Progenitor cell of endocrine pancreas (in vitro differentiated cells): ENCODE measurements around the gene DYSF. TPM values are rescaled to one million over a fixed set of nuclear protein-coding genes. Genes with fewer than 3 reads are reported as not detected.

Source experiments
- DNase-seq: peaks from one replicate; pipeline ENCODE4 v3.0.0; 2021; ENCODE audit warnings: low spot score; ENCODE audit not compliant: unreplicated experiment
- H3K27ac Mint-ChIP-seq: 2 replicates; pipeline ENCODE4 v1.8.0; 2021; ENCODE audit warnings: mild to moderate bottlenecking, moderate library complexity, mixed read lengths
- H3K27me3 Mint-ChIP-seq: 2 replicates; pipeline ENCODE4 v1.8.0; 2021; ENCODE audit warnings: mixed read lengths
- H3K36me3 Mint-ChIP-seq: 2 replicates; pipeline ENCODE4 v1.8.0; 2022; ENCODE audit warnings: mixed read lengths; ENCODE audit not compliant: insufficient read depth
- H3K4me1 Mint-ChIP-seq: 2 replicates; pipeline ENCODE4 v1.8.0; 2021; ENCODE audit warnings: low read depth, mixed read lengths
- H3K4me3 Mint-ChIP-seq: 2 replicates; pipeline ENCODE4 v1.8.0; 2021; ENCODE audit warnings: low read depth, mild to moderate bottlenecking, moderate library complexity, mixed read lengths
- H3K9me3 Mint-ChIP-seq: 2 replicates; pipeline ENCODE4 v1.8.0; 2021; ENCODE audit warnings: low read depth, mixed read lengths
- total RNA-seq: library from RNA; stranded (reverse); gene quantifications from 2 replicates; pipeline ENCODE4 v1.2.1, GENCODE V29; 2021
- TF ChIP-seq, protein P1 (sequence below): fragments of 200-600 bp; sonication (generic); IDR thresholded peaks from one replicate; pipeline ENCODE4 v1.5.0; 2021; ENCODE audit warnings: antibody characterized with exemption, mild to moderate bottlenecking; ENCODE audit not compliant: unreplicated experiment

Gene DYSF
- total RNA-seq, 1 donor from 2014 or later, result 1.4 TPM

- Mint-ChIP-seq H3K4me3 (no peak overlapping the region), H3K27me3 (peaks cover 5% of the 10 kb centered on the region), H3K27ac (no peak overlapping the region), H3K36me3 (no peaks in the 10 kb centered on the region), H3K4me1 (no peaks in the 10 kb centered on the region), H3K9me3 (no peaks in the 10 kb centered on the region)
- TF ChIP-seq, protein P1, sequence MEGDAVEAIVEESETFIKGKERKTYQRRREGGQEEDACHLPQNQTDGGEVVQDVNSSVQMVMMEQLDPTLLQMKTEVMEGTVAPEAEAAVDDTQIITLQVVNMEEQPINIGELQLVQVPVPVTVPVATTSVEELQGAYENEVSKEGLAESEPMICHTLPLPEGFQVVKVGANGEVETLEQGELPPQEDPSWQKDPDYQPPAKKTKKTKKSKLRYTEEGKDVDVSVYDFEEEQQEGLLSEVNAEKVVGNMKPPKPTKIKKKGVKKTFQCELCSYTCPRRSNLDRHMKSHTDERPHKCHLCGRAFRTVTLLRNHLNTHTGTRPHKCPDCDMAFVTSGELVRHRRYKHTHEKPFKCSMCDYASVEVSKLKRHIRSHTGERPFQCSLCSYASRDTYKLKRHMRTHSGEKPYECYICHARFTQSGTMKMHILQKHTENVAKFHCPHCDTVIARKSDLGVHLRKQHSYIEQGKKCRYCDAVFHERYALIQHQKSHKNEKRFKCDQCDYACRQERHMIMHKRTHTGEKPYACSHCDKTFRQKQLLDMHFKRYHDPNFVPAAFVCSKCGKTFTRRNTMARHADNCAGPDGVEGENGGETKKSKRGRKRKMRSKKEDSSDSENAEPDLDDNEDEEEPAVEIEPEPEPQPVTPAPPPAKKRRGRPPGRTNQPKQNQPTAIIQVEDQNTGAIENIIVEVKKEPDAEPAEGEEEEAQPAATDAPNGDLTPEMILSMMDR, result no peak
- no peak for DNase-seq
Observed at GRCh38 chr2:71617266-71617665, 163.9 kb downstream of the DYSF start.

DNA sequence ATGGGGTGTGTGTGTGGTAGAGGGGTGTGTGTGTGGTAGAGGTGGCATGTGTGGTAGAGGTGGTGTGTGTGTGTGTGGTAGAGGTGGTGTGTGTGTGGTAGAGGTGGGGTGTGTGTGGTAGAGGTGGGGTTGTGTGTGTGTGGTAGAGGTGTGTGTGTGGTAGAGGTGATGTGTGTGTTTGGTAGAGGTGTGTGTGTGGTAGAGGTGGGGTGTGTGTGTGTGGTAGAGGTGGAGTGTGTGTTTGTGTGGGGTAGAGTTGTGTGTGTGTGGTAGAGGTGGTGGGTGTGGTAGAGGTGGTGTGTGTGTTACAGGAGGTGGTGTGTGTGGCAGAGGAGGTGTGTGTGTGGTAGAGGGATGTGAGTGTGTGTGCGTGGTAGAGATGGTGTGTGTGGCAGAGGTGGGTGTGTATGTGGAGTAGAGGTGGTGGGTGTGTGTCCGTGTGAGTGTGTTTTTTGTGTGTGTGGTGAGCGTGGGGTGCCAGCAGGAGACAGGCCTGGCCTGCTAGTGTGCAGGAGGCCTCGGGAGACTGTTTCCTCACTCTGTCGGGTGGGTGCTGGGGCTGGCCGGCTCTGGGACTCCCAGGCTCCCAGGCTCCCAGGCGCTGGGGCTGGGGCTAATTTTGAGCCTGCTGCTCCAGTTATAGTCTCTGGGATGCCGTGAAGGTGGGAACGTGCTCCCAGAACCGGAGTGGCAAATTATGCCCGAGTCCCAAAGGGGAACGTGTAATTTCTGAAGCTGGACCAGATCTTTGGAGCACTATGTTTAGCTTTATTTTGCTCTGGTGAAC is 165.2 kb downstream of the DYSF start:
- H3K27ac Mint-ChIP-seq, result no peak overlapping the region

DNA sequence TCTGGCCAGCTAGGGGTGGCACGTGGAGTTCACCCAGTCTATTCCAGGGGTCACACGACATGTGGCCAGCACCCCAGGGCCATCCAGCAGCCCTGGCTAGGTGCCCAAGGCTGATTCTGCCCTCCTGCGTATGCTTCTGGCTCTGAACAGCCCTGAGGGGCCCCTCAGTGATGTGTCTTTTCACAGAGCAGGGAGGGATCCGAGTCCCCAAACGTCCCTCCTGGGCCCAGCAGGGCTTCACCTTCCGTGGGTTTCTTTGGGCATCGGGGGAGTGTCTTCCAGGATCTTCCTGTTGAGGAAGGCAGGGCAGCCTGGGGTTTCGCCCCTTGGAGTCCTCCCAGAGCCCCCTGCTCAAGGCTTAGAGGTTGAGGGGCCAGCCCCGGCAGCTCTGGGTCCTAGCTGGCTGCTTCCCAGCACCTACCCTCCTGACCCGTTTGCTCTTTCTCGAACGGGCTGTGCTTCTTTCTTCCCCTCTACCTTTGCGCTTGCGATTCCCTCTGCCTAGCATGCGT is 165.9 kb downstream of the DYSF start:
- H3K27me3 Mint-ChIP-seq, result peaks cover 5% of the 10 kb centered on the region
- H3K27ac Mint-ChIP-seq, result no peak overlapping the region
- TF ChIP-seq, protein P1, result no peak
- H3K9me3 Mint-ChIP-seq, result no peaks in the 10 kb centered on the region
- DNase-seq, result peak; percentile 8
- no peaks in the 10 kb centered on the region for H3K4me1 Mint-ChIP-seq
- H3K4me3 Mint-ChIP-seq, result no peak overlapping the region
- H3K36me3 Mint-ChIP-seq, result no peaks in the 10 kb centered on the region

More for the DNA sequence above, 165.2 kb downstream of the DYSF start:
- H3K36me3 Mint-ChIP-seq, result no peaks in the 10 kb centered on the region
- H3K4me1 Mint-ChIP-seq, result no peaks in the 10 kb centered on the region
- peaks cover 5% of the 10 kb centered on the region for H3K27me3 Mint-ChIP-seq
- DNase-seq, result peak; percentile 8
- no peak overlapping the region for H3K4me3 Mint-ChIP-seq
- no peaks in the 10 kb centered on the region for H3K9me3 Mint-ChIP-seq
- TF ChIP-seq, protein P1, result no peak

DNA sequence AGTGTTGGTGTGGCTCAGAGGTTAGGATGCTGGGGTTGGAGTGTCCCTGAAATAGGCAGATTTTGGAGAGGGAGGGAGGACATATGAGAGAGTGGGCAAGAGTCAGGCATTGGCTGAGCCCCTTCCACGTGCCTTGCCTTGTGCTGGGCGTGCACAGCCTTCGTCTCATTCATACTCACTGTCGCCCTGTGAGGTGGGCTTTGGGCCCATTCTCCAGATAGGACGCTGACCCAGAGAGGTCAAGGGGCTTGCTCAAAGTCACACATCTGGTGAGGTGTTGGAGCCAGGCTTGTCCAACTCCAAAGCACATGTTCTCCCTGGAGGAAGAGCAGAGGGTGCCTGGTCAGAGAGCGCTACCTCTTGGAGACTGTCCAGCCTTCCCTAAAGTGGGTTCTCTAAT is 166.8 kb downstream of the DYSF start:
- TF ChIP-seq, protein P1, result no peak
- Mint-ChIP-seq H3K36me3 (no peaks in the 10 kb centered on the region), H3K4me3 (no peak overlapping the region), H3K27me3 (peaks cover 5% of the 10 kb centered on the region), H3K4me1 (peaks cover 1% of the 10 kb centered on the region), H3K27ac (no peak overlapping the region), H3K9me3 (no peaks in the 10 kb centered on the region)
- no peak for DNase-seq

DNA sequence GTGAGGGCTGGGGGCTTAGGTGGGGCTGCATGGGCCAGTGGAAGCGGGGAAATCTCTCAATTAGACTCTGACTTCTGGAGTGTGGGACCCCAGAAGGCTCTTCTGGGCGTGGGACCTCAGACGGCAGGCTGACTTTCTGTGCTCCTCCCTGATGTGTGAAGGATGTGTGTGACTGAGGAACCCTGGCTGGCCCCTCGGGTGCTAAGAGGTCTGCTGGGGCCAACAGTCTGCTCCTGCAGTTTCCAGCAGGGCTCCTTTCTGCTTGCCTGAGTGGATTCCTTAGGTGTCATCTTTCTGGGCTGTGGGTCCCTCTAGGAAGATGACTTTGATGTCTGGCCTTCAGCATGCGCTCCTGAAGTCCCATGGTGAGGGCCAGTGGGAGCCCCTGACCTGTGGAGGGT is 167.5 kb downstream of the DYSF start:
- TF ChIP-seq, protein P1, result no peak
- H3K9me3 Mint-ChIP-seq, result no peaks in the 10 kb centered on the region
- DNase-seq, result no peak
- peaks cover 5% of the 10 kb centered on the region for H3K4me1 Mint-ChIP-seq
- H3K27me3 Mint-ChIP-seq, result peaks cover 5% of the 10 kb centered on the region
- no peak overlapping the region for H3K4me3 Mint-ChIP-seq
- no peak overlapping the region for H3K27ac Mint-ChIP-seq
- no peaks in the 10 kb centered on the region for H3K36me3 Mint-ChIP-seq
